NB4 (cell line): ENCODE data around the gene RPS28.
A peak's percentile ranks its signal among the peaks of the same experiment; 100 is the strongest.
"Not testable (repeated sequence)": the region's sequence is repeated elsewhere in the genome, so short reads cannot be mapped to it uniquely, and the experiment has no call there.

ENCODE experiments used
- DNase-seq: peaks from one replicate; pipeline ENCODE4 v3.0.0; 2010; ENCODE audit warnings: low read depth
- H3K4me3 ChIP-seq: one replicate; pipeline ENCODE4 v1.5.1; 2011; ENCODE audit warnings: mild to moderate bottlenecking, low read depth, low read length, moderate library complexity
- MYC ChIP-seq: IDR thresholded peaks from 2 replicates; pipeline ENCODE4 v1.6.1; 2011; ENCODE audit warnings: low read depth, low read length
- POLR2A ChIP-seq: IDR thresholded peaks from 2 replicates; pipeline ENCODE4 v1.6.1; 2011; ENCODE audit warnings: mild to moderate bottlenecking; ENCODE audit not compliant: insufficient read length; ENCODE audit errors: extremely low read depth
- TF ChIP-seq, protein P1 (sequence below): IDR thresholded peaks from 2 replicates; pipeline ENCODE4 v1.6.1; 2011; ENCODE audit warnings: low read depth, low read length
- TF ChIP-seq, protein P2 (sequence below): IDR thresholded peaks from one replicate; pipeline ENCODE4 v1.5.1; 2012; ENCODE audit warnings: low read depth, low read length

The RPS28 gene

DNA sequence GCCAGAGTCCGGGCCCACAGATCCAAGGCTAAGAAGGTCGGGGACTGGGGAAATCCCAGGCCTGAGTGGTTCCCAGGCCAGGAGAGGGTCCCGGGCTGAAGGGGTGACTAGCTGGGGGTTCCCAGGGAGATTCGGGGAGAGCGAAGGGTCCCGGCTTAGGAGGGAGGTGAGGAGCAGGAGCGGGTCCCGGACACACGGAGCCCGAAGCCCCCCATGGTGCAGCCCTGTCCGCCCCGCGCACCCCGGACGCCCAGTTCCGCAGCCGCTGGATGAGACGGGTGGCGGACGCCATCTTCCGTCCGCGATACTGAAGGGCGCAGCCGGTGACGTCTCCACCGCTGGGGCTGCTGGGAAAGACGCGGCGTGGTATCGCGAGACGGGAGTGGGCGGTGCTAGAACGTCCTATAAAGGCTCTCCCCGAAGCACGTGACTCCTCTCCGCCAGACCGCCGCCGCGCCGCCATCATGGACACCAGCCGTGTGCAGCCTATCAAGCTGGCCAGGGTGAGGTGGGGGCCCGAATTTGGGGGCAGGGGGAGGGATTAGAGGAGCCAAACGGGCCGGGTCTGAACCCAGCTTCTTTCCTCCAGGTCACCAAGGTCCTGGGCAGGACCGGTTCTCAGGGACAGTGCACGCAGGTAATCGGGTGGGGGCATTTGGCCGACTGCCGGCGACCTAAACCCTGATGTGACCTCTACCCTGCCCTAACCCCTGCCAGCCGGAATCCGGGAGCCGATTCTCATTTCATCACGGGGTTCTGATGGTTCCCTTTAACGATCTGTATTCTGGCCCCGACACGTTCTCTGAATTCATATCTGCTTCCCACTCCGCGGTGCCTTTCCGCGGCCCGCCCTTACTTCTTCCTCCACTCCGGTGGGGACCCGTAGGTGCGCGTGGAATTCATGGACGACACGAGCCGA, at the start of gene RPS28, which contains the start of gene NDUFA7:
Gene RPS28 (plus strand): TSS at position 430 of the 919 bp plus-strand sequence. CDS start 35 bp downstream, at position 465.
Gene NDUFA7 (minus strand): TSS at position 309 of the 919 bp plus-strand sequence. CDS start 17 bp downstream, at position 292.
- H3K4me3 ChIP-seq = peak within 1 kb of the TSS; percentile 95
- TF ChIP-seq, protein P1, sequence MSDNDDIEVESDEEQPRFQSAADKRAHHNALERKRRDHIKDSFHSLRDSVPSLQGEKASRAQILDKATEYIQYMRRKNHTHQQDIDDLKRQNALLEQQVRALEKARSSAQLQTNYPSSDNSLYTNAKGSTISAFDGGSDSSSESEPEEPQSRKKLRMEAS = peak; percentile 99
- TF ChIP-seq POLR2A (peak; percentile 97), MYC (peak; percentile 100)
- TF ChIP-seq, protein P2, sequence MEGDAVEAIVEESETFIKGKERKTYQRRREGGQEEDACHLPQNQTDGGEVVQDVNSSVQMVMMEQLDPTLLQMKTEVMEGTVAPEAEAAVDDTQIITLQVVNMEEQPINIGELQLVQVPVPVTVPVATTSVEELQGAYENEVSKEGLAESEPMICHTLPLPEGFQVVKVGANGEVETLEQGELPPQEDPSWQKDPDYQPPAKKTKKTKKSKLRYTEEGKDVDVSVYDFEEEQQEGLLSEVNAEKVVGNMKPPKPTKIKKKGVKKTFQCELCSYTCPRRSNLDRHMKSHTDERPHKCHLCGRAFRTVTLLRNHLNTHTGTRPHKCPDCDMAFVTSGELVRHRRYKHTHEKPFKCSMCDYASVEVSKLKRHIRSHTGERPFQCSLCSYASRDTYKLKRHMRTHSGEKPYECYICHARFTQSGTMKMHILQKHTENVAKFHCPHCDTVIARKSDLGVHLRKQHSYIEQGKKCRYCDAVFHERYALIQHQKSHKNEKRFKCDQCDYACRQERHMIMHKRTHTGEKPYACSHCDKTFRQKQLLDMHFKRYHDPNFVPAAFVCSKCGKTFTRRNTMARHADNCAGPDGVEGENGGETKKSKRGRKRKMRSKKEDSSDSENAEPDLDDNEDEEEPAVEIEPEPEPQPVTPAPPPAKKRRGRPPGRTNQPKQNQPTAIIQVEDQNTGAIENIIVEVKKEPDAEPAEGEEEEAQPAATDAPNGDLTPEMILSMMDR = no peak
- DNase-seq = peak; percentile 100

- H3K4me3 ChIP-seq, DNase-seq: not testable (repeated sequence)
Measured at GRCh38 chr19:8276508-8276907, 44.8 kb upstream of the RPS28 start.

DNA sequence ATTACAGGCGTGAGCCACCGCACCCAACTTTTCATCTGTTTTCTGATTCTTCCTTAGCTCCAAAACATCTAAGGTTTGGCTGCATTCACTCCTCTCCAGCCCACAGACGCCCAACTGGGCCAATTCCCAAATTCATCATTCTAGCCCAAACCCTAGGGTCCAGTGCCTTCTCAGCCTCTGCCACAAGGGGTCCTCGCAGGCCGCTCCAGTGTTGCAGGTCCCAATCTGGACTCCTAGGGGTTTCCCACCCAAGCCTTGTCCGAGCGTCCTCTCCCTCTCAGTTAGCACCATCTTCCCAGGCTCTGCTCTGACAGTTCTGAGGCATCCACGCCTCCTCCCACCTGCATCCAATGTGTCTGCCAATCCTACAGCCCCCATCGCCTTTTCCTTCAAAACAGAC, 30.0 kb upstream of the RPS28 start:
- not testable (repeated sequence) for DNase-seq, H3K4me3 ChIP-seq

DNA sequence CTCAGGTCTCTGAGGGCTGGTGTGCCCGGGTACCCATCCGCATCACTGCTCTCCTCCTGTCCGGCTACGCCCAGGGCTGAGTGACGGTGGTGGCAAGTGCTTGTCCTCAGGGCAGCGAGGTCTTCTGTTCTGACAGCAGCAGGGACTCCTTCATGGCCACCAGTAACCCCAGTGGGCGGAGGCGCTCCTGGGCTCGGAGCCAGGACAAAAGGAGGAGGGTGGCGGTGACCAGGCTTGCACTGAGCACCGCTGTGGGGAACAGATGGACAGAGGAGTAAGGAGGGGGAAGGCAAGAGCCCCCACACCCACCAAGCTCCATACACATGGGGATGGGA, 19.0 kb upstream of the RPS28 start:
- no peak overlapping the region for H3K4me3 ChIP-seq
- TF ChIP-seq, protein P2 = no peak
- TF ChIP-seq POLR2A = no peak
- TF ChIP-seq MYC = no peak
- TF ChIP-seq, protein P1 = no peak
- DNase-seq = peak; percentile 25

- TF ChIP-seq, protein P2 = no peak
- TF ChIP-seq POLR2A = no peak
- TF ChIP-seq, protein P1 = no peak
- H3K4me3 ChIP-seq = no peak overlapping the region
- peak; percentile 27 for DNase-seq
Measured at GRCh38 chr19:8302734-8303133, 18.6 kb upstream of the RPS28 start.

DNA sequence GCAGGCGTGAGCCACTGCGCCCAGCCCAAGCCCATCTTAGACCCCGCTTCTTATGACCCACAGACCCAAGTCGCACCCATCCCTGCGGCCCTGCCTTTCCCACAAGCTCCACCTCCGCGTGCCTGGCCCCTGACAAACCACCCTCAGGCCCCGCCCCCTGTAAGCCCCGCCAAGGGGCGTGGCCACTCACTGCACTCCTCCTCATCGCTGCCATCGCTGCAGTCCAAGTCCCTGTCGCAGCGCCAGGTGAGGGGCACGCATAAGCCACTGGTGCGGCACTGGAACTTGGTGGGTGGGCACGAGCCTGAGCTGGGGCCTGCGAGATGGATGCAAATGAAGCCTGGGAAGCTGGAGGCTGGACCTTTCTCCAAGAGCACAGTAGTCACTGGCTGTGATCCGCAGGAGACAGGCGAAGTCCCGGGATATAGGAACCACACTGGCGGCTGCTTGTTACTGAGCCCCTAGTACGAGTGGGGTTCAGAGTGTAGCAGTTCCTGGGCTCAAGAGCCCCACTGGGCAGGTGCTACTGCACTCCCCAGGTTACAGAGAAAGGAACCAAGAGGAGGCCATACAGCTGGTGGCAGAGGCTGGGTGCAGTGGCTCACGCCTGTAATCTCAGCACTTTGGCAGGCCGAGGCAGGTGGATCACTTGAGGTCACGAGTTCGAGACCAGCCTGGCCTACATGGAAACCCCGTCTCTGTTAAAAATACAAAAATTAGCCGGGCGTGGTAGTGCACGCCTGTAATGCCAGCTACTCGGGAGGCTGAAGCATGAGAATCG, 16.3 kb upstream of the RPS28 start:
- TF ChIP-seq, protein P1 = no peak
- TF ChIP-seq MYC = no peak
- no peak for TF ChIP-seq POLR2A
- TF ChIP-seq, protein P2 = no peak
- peak; percentile 62 for DNase-seq
- H3K4me3 ChIP-seq = no peak overlapping the region

- TF ChIP-seq, protein P2 = no peak
- TF ChIP-seq POLR2A (no peak), MYC (no peak)
- TF ChIP-seq, protein P1 = no peak
- no peak overlapping the region for H3K4me3 ChIP-seq
- DNase-seq = peak; percentile 18
Measured at GRCh38 chr19:8305798-8306197, 15.5 kb upstream of the RPS28 start.
